Hair follicle dermal papilla cell (primary cell): Measurements from ENCODE around the gene TYW3. TPM values are rescaled to one million over a fixed set of nuclear protein-coding genes. Genes with fewer than 3 reads are reported as not detected.

Experiments
- total RNA-seq: library from RNA; depleted of rRNA; stranded (reverse); fragments of >200 nt; gene quantifications from 2 replicates; pipeline ENCODE4 v1.2.3, GENCODE V29; 2012

The TYW3 gene, protein sequence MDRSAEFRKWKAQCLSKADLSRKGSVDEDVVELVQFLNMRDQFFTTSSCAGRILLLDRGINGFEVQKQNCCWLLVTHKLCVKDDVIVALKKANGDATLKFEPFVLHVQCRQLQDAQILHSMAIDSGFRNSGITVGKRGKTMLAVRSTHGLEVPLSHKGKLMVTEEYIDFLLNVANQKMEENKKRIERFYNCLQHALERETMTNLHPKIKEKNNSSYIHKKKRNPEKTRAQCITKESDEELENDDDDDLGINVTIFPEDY
- 12.3 and 13.8 TPM in 2 replicates for total RNA-seq

DNA sequence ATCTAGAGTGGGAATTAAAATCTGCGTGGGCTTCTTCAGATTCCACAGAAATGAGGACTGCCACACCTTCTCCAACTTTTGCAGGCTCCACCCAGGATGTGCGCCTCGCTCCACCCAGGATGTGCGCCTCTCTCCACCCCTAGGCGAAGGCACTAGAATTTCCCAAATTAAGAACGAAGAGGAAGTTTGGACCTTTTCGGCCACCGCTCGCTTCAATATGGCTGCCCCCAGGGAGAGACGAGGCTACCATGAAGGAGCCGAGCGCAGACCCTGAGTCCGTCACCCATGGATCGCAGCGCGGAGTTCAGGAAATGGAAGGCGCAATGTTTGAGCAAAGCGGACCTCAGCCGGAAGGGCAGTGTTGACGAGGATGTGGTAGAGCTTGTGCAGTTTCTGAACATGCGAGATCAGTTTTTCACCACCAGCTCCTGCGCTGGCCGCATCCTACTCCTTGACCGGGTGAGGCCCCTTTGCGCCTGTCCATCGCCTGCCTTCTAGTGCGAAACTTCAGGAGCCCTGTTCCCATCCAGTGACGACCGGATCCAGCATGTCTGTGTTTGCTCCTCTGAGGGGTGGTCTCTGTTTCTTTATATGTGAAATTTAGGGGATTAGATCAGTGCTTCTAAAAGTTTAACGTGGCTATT lies at the start of gene TYW3, which contains the start of gene CRYZ:
Gene TYW3 (plus strand): TSS at position 193 of the 644 bp plus-strand sequence. CDS start 93 bp downstream, at position 286.
Gene CRYZ (minus strand): TSS at position 91 of the 644 bp plus-strand sequence. CDS start 8,229 bp downstream, outside the sequence.

Other genes starting within 250 kb of the TYW3 start
- gene LRRC53, start 220.5 kb upstream of the TYW3 start, total RNA-seq = not detected in 2 replicates
- not detected in 2 replicates for gene ERICH3, start 59.4 kb upstream of the TYW3 start, total RNA-seq
- gene CRYZ, start 102 bp upstream of the TYW3 start, total RNA-seq = 41.1 and 54.3 TPM in 2 replicates